Peyer's patch (tissue), 4 donors: Measurements from ENCODE around the gene TBXT. TPM values are rescaled to one million over a fixed set of nuclear protein-coding genes. Genes with fewer than 3 reads are reported as not detected.

ENCODE experiments used
- DNase-seq, 3 donors: peaks; one replicate each; pipeline ENCODE4 v3.0.0-alpha.2; 2017 to 2019
- H3K27ac ChIP-seq, 4 donors: fragments of 200-600 bp; sonication (generic); one replicate each; pipeline ENCODE4 v1.5.1; 2016 to 2019
- H3K27me3 ChIP-seq, 2 donors: fragments of 200-600 bp; sonication (generic); one replicate each; pipeline ENCODE4 v1.5.1; 2019
- H3K36me3 ChIP-seq, 3 donors: fragments of 200-600 bp; sonication (generic); one replicate each; pipeline ENCODE4 v1.5.1; 2016 to 2019
- H3K4me1 ChIP-seq, 4 donors: fragments of 200-600 bp; sonication (generic); one replicate each; pipeline ENCODE4 v1.5.1; 2016 to 2019
- H3K4me3 ChIP-seq, 4 donors: fragments of 200-600 bp; sonication (generic); 1 replicate in 3 of 4; 2 replicates in 1 of 4; pipeline ENCODE4 v1.5.1; 2016 to 2019; ENCODE audit warnings: mild to moderate bottlenecking in 1 of 4
- H3K9me3 ChIP-seq, 4 donors: fragments of 200-600 bp; sonication (generic); one replicate each; pipeline ENCODE4 v1.5.1; 2016 to 2019; ENCODE audit warnings: mild to moderate bottlenecking in 1 of 4
- POLR2A ChIP-seq, 2 donors: fragments of 450-650 bp; IDR thresholded peaks; one replicate each; pipeline ENCODE4 v1.5.1; 2017; ENCODE audit warnings: antibody characterized with exemption in 2 of 2, mild to moderate bottlenecking in 2 of 2, moderate library complexity in 2 of 2
- total RNA-seq, 4 donors: library from RNA; depleted of rRNA; stranded (reverse); fragments of >200 nt; gene quantifications; one replicate each; pipeline ENCODE4 v1.1.0, GENCODE V29; 2016
- TF ChIP-seq, protein P1 (sequence below), 6 experiments: fragments of 450-650 bp in 4 of 6; fragments of 200-600 bp in 2 of 6; sonication (generic) in 1 of 6; IDR thresholded peaks; one replicate each; pipeline ENCODE4 v1.5.1; 2017 to 2019; ENCODE audit warnings: antibody characterized with exemption in 6 of 6, mild to moderate bottlenecking in 3 of 6, moderate library complexity in 1 of 6

Gene TBXT
- total RNA-seq, 4 donors from 2014 or later: not detected

GRCh38 chr6:166162599-166163342 is 4.9 kb downstream of the TBXT start:
- H3K36me3 ChIP-seq: no peaks in the 10 kb centered on the region
- TF ChIP-seq, protein P1, sequence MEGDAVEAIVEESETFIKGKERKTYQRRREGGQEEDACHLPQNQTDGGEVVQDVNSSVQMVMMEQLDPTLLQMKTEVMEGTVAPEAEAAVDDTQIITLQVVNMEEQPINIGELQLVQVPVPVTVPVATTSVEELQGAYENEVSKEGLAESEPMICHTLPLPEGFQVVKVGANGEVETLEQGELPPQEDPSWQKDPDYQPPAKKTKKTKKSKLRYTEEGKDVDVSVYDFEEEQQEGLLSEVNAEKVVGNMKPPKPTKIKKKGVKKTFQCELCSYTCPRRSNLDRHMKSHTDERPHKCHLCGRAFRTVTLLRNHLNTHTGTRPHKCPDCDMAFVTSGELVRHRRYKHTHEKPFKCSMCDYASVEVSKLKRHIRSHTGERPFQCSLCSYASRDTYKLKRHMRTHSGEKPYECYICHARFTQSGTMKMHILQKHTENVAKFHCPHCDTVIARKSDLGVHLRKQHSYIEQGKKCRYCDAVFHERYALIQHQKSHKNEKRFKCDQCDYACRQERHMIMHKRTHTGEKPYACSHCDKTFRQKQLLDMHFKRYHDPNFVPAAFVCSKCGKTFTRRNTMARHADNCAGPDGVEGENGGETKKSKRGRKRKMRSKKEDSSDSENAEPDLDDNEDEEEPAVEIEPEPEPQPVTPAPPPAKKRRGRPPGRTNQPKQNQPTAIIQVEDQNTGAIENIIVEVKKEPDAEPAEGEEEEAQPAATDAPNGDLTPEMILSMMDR (IDR thresholded peaks at IDR 0.05): no peak
- no peak for TF ChIP-seq POLR2A (IDR thresholded peaks at IDR 0.05)
- H3K27ac ChIP-seq: no peak overlapping the region
- DNase-seq: no peak
- peaks cover 0 to 15% of the 10 kb centered on the region in 2 donors for H3K27me3 ChIP-seq
- H3K4me1 ChIP-seq: peaks cover 0 to 15% (median 4%) of the 10 kb centered on the region in 4 donors
- H3K4me3 ChIP-seq: no peak overlapping the region
- H3K9me3 ChIP-seq: no peaks in the 10 kb centered on the region

GRCh38 chr6:166157930-166158617 is 9.6 kb downstream of the TBXT start:
- Histone ChIP-seq H3K36me3 (no peaks in the 10 kb centered on the region), H3K27ac (no peak overlapping the region), H3K27me3 (no peaks in the 10 kb centered on the region), H3K4me3 (no peak overlapping the region), H3K4me1 (no peaks in the 10 kb centered on the region), H3K9me3 (no peaks in the 10 kb centered on the region)
- no peak for DNase-seq
- TF ChIP-seq, protein P1 (IDR thresholded peaks at IDR 0.05): no peak
- no peak for TF ChIP-seq POLR2A (IDR thresholded peaks at IDR 0.05)

GRCh38 chr6:166156942-166157341 is 10.7 kb downstream of the TBXT start:
- Histone ChIP-seq H3K9me3 (no peaks in the 10 kb centered on the region), H3K27me3 (no peaks in the 10 kb centered on the region), H3K4me1 (no peaks in the 10 kb centered on the region), H3K36me3 (no peaks in the 10 kb centered on the region), H3K27ac (no peak overlapping the region), H3K4me3 (no peak overlapping the region)
- no peak for DNase-seq
- TF ChIP-seq POLR2A (IDR thresholded peaks at IDR 0.05): no peak
- TF ChIP-seq, protein P1 (IDR thresholded peaks at IDR 0.05): peak in 2 of 6 experiments; percentile 5 to 21

- DNase-seq: no peak
- Histone ChIP-seq H3K4me1 (no peaks in the 10 kb centered on the region), H3K27ac (no peak overlapping the region), H3K36me3 (no peaks in the 10 kb centered on the region), H3K27me3 (no peaks in the 10 kb centered on the region), H3K4me3 (no peak overlapping the region), H3K9me3 (peaks cover 0 to 7% (median 2%) of the 10 kb centered on the region in 4 donors)
- TF ChIP-seq, protein P1 (IDR thresholded peaks at IDR 0.05): no peak
- no peak for TF ChIP-seq POLR2A (IDR thresholded peaks at IDR 0.05)
Observed at GRCh38 chr6:166153966-166154365, 13.7 kb downstream of the TBXT start.

DNA sequence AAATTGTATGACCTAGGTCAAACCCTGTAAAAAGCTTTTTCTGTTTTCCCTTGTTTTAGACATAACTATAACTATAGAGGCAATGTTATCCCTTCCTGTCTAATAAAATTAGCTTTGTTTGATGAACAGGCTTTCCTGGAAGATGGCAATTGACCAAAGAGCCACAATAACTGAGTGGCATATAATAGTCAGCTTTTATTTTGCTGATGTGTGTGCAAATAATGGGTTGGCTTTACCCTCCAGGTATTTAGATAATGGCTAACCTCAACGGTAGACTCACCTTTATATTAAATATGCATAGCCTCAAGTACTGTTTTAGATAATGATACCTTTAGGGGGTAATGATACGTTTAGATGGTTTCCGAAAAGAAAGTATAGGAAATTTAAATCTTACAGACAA is 15.0 kb downstream of the TBXT start:
- no peak overlapping the region for H3K27ac ChIP-seq
- TF ChIP-seq, protein P1 (IDR thresholded peaks at IDR 0.05): no peak
- no peak for TF ChIP-seq POLR2A (IDR thresholded peaks at IDR 0.05)
- no peak for DNase-seq

More for the DNA sequence above, 15.0 kb downstream of the TBXT start:
- H3K9me3 ChIP-seq: peaks cover 0 to 7% (median 2%) of the 10 kb centered on the region in 4 donors
- no peaks in the 10 kb centered on the region for H3K4me1 ChIP-seq
- no peak overlapping the region for H3K4me3 ChIP-seq
- no peaks in the 10 kb centered on the region for H3K27me3 ChIP-seq
- H3K36me3 ChIP-seq: no peaks in the 10 kb centered on the region
